Measurements from ENCODE around the gene TAF11L4. TPM values are rescaled to one million over a fixed set of nuclear protein-coding genes. Genes with fewer than 3 reads are reported as not detected.
"Not testable (repeated sequence)": the region's sequence is repeated elsewhere in the genome, so short reads cannot be mapped to it uniquely, and the experiment has no call there.

Gene TAF11L4
- total RNA-seq, 1 donor from 2014 or later = not detected

GRCh38 chr5:17526504-17526903 lies 4.9 kb downstream of the TAF11L4 start:
- H3K4me1 ChIP-seq; H3K27me3 ChIP-seq; H3K4me3 ChIP-seq; H3K27ac ChIP-seq; H3K9me3 ChIP-seq; DNase-seq (ENCODE audit: extremely low spot score in 2 of 2); intact Hi-C loops (cut with DNase I); H3K36me3 ChIP-seq: not testable (repeated sequence)

GRCh38 chr5:17528369-17528768 lies 6.8 kb downstream of the TAF11L4 start, which contains the start of gene TAF11L6:
TAF11L6 (plus strand) TSS chr5:17528669.
- H3K4me1 ChIP-seq; H3K36me3 ChIP-seq; H3K27me3 ChIP-seq; intact Hi-C loops (cut with DNase I); H3K9me3 ChIP-seq; DNase-seq (ENCODE audit: extremely low spot score in 2 of 2); H3K27ac ChIP-seq; H3K4me3 ChIP-seq: not testable (repeated sequence)

Small RNAs within 50 kb of the gene (small RNA-seq; reads per million reads assigned to genes)
- not detected for gene AC106774.3

Other genes starting within 250 kb of the TAF11L4 start
- not detected for gene TAF11L2, start 23.6 kb upstream of the TAF11L4 start, total RNA-seq
- gene TAF11L3, start 3.4 kb upstream of the TAF11L4 start, total RNA-seq = not detected
- gene TAF11L5, start 3.4 kb downstream of the TAF11L4 start, total RNA-seq = not detected
- not detected for gene TAF11L6, start 6.9 kb downstream of the TAF11L4 start, total RNA-seq
- not detected for gene TAF11L7, start 64.0 kb downstream of the TAF11L4 start, total RNA-seq
- gene TAF11L8, start 69.2 kb downstream of the TAF11L4 start, total RNA-seq = not detected
- not detected for gene TAF11L9, start 72.6 kb downstream of the TAF11L4 start, total RNA-seq
- not detected for gene TAF11L10, start 76.0 kb downstream of the TAF11L4 start, total RNA-seq
- gene TAF11L11, start 82.4 kb downstream of the TAF11L4 start, total RNA-seq = not detected
- not detected for gene TAF11L12, start 88.6 kb downstream of the TAF11L4 start, total RNA-seq
- not detected for gene TAF11L13, start 110.3 kb downstream of the TAF11L4 start, total RNA-seq
- gene TAF11L14, start 112.7 kb downstream of the TAF11L4 start, total RNA-seq = not detected